AG10803 (cell line): Measurements from ENCODE around the gene GSE1.

Experiments
- DNase-seq: peaks from one replicate; pipeline ENCODE4 v3.0.0; 2010; ENCODE audit warnings: low read depth
- H3K4me3 ChIP-seq: 2 replicates; pipeline ENCODE4 v1.5.1; 2011; ENCODE audit warnings: mild to moderate bottlenecking, low read length, control low read depth
- CTCF ChIP-seq: conservative IDR thresholded peaks from 2 replicates; pipeline ENCODE4 v1.5.1; 2011; ENCODE audit warnings: mild to moderate bottlenecking, low read length, control low read depth, inconsistent platforms

Gene GSE1

GRCh38 chr16:85676466-85676865, 63.3 kb downstream of the GSE1 start:
- no peak overlapping the region for H3K4me3 ChIP-seq
- no peak for TF ChIP-seq CTCF
- DNase-seq: no peak

GRCh38 chr16:85677383-85677967, 64.4 kb downstream of the GSE1 start:
- H3K4me3 ChIP-seq: no peak overlapping the region
- DNase-seq: no peak
- TF ChIP-seq CTCF: no peak

GRCh38 chr16:85678016-85678415, 64.9 kb downstream of the GSE1 start:
- TF ChIP-seq CTCF: no peak
- no peak for DNase-seq
- no peak overlapping the region for H3K4me3 ChIP-seq

- no peak for DNase-seq
These were observed 65.7 kb downstream of the GSE1 start for GRCh38 chr16:85678821-85679220.

GRCh38 chr16:85679870-85680269, 66.7 kb downstream of the GSE1 start:
- TF ChIP-seq CTCF: no peak
- no peak for DNase-seq
- no peak overlapping the region for H3K4me3 ChIP-seq

More at GRCh38 chr16:85678821-85679220, 65.7 kb downstream of the GSE1 start:
- H3K4me3 ChIP-seq: no peak overlapping the region
- no peak for TF ChIP-seq CTCF

- H3K4me3 ChIP-seq: no peak overlapping the region
- TF ChIP-seq CTCF: no peak
- DNase-seq: no peak
These were observed 67.3 kb downstream of the GSE1 start for GRCh38 chr16:85680352-85680944.

- no peak overlapping the region for H3K4me3 ChIP-seq
- DNase-seq: no peak
- TF ChIP-seq CTCF: no peak
These were observed 68.1 kb downstream of the GSE1 start for GRCh38 chr16:85681255-85681654.
